GM18861 (cell line): ENCODE results near the gene F9.
A peak's percentile ranks its signal among the peaks of the same experiment; 100 is the strongest.
"Not testable (repeated sequence)": the region's sequence is repeated elsewhere in the genome, so short reads cannot be mapped to it uniquely, and the experiment has no call there.

Source experiments
- ATAC-seq: cut with Tn5 transposase; IDR thresholded peaks from one replicate; pipeline ENCODE4 v1.9.1; 2021; ENCODE audit not compliant: unreplicated experiment

Gene F9

GRCh38 chrX:139530550-139530949, at the start of gene F9:
Gene F9, plus strand, starts transcription at chrX:139530739. Its CDS starts 26 bp downstream, at chrX:139530765.
- ATAC-seq: no peak

DNA sequence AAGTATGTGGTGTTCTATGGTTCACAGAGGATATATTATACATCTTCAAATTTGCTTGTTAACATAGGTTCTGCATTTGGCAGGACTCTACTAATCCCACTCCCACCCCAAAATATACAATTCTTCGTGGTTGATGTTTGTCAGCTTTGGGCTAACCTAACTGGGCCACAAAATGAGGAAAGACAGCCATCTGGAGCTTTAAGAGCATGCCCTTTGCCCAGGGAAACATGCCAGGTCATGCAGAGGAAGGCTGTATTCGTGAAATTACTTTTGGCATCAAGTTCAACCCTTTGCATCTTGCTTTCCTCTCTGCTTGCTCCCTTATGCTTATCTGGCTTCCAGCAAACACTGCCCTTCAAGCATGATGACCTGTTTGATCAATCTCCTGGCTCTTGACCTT, 46.8 kb upstream of the F9 start:
- ATAC-seq: no peak

DNA sequence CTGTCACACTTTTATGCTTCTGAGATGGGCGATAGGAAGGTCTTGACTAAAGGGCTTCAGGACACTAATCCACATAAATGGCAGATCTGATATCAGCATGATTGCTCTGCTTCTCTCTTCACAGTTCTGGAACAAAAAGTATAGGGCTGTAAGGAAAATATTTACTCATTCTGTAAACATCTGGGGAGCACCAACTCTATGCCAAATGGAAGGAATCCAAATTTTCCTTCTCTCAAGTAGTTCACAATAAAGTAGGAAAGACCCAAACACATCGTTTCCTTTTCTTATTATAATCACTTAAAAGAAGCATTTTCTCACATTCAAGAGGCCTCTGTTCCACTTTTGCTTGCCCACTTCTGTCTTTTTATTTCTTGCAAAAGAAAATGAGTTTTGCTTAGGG, 45.9 kb upstream of the F9 start:
- ATAC-seq: no peak

DNA sequence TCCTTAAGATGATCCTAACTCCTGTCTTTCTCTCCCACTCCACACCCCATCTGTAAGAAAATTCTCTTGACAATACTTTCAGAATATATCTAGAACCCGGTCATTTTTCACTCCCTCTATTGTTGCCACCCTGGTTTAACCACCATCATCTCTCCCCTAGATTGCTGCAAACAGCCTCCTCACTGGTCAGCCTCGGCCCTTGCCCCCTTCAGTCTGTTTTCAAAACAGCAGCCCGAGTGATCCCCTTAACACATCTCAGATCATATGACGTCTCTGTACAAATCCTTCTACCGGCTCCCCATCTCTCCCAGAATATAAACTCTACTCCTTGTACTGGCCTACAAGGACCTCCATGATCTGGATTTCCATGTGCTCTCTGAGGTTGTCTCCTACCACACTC, 35.2 kb upstream of the F9 start:
- ATAC-seq: no peak

- ATAC-seq: no peak
Observed at GRCh38 chrX:139506333-139506732, 24.2 kb upstream of the F9 start.

DNA sequence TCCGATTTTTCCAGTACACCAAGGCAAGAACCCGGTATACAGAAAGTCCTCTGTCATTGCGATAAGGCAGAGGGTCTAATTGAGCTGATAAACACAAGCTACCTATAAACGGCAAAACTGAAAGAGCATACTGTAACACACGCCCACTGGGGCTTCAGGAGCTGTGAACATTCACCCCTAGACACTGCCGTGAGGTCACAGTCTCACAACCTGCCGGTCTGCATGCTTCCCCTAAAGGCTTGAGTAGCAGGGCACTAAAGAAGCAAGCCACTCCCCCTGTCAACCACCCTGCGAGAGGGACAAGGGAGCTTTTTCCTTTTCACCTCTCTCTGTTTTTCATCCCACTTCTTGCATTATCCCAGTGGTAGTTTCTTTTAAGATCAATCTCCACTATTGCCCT, 22.4 kb upstream of the F9 start:
- ATAC-seq: no peak

DNA sequence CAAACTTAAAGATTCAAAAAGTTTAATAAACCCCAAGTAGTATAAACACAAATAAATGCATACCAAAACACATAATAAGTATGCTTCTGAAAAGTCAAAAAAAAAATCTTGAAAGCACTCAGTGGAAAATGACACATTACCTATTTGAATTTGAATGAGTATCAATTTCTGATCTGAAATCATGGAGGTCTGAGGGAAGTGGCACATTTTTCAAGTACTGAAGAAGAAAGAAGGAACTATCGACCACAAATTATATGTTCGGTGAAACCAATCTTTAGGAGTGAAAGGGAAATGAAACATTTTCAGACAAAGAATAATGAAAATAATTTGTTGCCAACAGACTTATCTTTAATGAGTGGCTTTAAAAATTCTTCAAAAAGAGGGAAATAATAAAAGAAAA, 12.1 kb upstream of the F9 start:
- ATAC-seq: no peak

DNA sequence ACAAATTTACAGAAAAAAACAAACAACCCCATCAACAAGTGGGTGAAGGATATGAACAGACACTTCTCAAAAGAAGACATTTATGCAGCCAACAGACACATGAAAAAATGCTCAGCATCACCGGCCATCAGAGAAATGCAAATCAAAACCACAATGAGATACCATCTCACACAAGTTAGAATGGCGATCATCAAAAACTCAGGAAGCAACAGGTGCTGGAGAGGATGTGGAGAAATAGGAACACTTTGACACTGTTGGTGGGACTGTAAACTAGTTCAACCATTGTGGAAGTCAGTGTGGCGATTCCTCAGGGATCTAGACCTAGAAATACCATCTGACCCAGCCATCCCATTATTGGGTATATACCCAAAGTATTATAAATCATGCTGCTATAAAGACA, 1.7 kb upstream of the F9 start:
- ATAC-seq: not testable (repeated sequence)

GRCh38 chrX:139532834-139533233, 2.3 kb downstream of the F9 start:
- ATAC-seq: no peak

DNA sequence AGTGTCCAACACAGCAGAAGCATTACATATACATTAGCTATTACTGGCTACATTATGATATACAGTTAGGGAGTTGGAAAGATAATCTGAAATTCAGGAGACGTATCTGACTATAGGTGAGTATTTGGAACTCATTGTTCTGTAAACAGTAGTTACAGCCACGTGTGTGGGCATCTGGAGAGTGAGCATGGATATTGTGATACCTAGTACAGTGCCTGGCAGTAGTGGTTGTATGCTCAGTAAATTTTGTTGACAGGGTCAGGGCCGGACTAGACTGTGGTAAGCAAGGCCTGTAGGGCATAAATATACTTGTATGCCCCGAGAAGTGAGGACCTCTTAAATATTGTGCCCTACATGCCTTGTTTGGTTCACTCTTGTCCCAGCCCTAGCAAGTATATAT, 2.9 kb downstream of the F9 start:
- no peak for ATAC-seq

DNA sequence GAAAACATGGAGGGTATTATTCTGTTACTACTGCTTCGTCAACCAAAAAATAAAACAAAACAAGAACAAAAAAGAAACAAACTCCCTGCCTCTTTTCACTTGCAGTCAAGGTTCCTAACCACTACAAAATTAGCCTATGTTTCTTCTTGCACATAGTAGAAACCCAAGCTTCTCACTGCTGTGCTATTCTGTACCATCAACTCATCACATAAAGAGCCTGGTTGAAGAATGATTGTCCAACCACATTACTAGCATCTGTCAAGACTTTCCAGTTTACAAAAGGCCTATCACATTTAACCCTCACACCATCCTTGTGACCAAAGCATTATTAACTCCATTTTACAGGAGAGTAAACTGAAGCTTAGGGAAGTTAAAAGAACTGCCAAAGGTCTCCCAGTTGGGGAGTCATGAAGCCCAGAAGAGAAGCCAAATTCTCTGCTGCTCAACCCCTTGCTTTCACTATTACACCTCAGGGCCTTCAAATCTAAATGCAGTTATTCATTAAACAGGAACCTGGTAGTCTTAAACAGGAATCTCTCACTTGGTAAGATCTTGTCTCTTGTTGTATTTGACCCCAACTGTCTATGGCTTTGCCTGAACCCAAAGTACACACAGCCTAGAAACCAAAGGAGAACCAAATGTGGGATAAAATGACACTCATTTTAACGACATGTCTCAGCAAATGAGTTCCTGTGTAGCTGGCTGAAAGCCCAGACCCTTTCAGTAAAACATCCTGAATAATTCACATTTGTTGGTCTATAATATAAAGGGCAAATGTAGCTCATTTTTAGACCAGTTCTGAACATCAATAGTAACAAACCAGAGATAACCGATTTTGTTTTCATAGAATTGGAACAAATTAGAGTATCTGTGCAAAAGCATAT, 8.6 kb downstream of the F9 start:
- peak; percentile 86 for ATAC-seq

DNA sequence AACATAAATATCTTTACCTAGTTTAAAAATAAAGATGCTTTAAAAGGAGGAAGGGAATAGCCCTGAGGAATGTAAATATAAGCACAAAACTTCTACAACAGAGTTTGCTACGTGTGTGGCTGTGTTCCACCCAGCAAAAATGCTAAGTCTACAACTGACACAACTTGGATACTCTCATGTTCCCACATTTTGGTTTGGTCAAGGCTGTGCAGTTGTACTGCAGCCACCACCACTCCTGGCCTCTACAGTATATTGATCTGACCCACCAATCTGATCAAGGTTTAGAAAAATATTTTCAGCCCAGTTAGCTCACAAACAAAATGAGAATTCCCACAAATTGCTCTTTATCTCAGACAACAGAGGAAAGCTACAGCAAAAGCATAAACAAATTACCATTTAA, 12.1 kb downstream of the F9 start:
- no peak for ATAC-seq

GRCh38 chrX:139543920-139544319, 13.4 kb downstream of the F9 start:
- no peak for ATAC-seq

DNA sequence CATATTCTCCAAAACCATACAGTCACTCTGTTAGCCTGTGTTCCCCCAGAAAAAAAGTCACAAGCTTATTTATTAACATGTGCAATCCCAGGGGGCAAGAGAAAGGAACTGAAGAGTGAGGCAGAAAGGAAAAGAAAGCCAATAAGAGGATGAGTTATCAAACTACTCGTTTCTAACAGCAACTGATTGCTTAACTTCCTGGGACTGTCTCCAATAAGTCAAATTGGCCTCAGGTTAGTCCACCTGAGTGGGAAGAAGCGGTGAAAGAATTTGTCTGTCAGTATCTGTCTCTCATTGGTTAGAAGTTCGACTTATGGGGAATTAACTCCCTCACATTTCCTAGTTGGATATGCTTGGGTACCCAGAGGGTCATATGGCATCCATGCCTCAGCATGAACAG, 14.1 kb downstream of the F9 start:
- ATAC-seq: no peak

DNA sequence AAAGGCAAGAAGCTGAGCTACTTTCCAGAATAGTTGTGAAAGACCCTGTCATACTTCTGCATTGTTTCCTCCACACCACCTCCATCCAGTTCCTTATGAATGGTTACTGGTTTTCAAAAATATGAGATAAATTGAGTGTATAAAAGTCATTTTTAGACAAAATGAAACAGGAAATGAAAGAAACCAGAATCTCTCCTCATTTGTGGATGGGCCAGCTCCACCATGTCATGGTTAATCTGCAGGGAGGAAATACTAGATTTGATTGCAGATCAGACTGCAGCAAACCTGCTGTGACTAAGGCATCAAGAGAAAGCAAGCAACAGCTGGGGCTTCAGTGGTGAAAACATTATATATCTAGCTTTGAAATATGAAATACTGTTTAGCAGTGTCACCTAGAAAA, 23.8 kb downstream of the F9 start:
- ATAC-seq: peak; percentile 25

GRCh38 chrX:139554991-139555675, 24.6 kb downstream of the F9 start:
- ATAC-seq: no peak

DNA sequence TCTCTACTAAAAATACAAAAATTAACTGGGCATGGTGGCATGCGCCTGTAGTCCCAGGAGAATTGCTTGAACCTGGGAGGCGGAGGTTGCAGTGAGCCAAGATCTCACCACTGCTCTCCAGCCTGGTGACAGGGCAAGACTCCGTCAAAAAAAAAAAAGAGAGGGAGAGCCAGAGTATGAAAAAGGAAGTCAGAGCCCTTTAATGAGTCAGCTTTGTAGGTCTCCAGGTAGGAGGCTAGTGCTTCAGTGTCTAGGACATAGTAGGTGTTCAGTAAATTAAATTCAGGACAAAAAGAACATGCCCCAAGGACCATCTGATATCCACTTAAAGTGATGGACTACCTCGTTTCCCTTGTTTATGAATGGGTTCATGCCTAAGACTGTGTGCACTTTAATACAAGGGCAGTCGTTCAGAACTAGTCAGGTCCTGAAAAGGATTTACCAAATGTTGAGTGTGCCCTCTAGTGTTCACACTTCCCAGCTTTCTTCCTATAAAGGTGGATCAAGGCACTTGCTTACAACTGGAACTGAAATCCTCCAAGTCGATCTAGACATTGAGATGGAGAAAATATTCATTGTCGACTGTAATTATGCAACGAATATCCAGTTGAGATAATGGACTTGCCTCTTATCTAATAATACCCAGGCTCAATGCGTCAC, 29.0 kb downstream of the F9 start:
- ATAC-seq: peak; percentile 84

DNA sequence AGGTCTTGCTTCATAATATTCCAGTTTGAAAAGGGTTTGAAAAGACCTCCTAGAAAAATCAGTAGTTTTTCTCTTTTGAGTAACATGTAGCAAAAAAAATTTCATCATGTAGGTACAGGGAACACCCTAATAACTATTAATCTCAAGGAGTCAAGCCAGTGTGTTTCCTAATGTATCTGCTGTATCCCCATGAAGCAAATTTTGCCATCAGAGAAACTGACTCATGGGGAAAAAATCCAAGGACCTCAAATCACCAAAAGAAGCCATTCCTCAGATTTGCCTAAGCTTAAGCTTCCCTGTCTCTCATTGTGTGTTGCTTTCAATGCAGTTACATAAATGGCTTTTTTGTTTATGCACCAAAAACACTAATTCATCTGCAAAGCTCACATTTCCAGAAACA, 29.7 kb downstream of the F9 start:
- no peak for ATAC-seq

DNA sequence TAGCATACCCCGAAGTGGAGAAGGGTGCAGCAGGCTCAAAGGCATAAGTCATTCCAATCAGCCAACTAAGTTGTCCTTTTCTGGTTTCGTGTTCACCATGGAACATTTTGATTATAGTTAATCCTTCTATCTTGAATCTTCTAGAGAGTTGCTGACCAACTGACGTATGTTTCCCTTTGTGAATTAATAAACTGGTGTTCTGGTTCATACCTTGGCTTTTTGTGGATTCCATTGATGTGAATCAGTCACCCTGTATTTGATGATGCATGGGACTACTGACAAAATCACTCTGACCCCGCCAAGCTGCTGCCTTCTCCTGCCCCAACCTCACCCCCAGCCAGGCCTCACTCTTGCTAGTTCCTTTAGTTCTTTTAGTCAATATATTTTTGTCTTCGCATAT, 32.7 kb downstream of the F9 start:
- no peak for ATAC-seq

DNA sequence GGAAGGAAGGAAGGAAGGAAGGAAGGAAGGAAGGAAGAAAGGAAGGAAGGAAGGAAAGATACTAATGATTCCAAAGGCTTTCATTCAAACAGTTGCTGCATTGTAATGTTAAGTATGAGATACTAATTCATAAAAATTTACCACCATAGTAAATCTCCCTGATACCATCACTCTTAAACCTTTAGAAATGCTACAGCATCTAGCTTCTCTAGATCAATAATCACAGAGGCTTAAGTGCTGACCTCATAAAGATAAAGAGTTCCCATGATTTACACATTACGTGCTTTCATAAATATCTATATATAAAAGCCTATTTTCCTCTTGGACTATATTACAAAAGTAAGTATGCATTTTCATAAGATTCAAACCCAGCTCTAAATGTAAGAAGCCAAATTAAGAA, 36.4 kb downstream of the F9 start:
- ATAC-seq: no peak

DNA sequence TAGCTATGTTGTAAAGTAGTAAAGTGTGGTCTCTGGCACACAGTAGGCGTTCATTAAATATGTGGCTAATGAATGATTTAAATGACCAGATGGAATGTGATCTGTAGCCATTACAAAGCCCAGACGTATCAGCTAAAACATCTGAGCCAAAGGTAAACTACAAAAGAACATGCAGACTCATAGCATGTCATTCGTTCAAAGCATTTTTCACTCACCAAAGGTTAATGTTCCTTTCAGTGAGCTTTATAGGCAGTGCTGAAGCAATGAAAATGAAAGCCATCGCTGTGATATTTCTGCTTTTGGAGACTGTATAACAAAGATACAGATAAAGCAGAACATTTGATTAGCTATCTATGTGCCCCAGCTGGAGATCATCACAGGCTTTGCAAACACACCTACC, 50.5 kb downstream of the F9 start:
- ATAC-seq: no peak

GRCh38 chrX:139585613-139586012, 55.1 kb downstream of the F9 start:
- no peak for ATAC-seq
